OCI-LY1 (cell line): ENCODE data around the gene SRR.
A peak's percentile ranks its signal among the peaks of the same experiment; 100 is the strongest.
"Not testable (repeated sequence)": the region's sequence is repeated elsewhere in the genome, so short reads cannot be mapped to it uniquely, and the experiment has no call there.

Source experiments
- H2AFZ ChIP-seq: fragments of 200-600 bp; sonication (generic), shearing (Covaris generic); 2 replicates; pipeline ENCODE4 v1.6.0; 2014; ENCODE audit warnings: antibody characterized with exemption, mild to moderate bottlenecking, low read length
- H3F3A ChIP-seq: fragments of 200-600 bp; sonication (generic), shearing (Covaris generic); 2 replicates; pipeline ENCODE4 v1.6.0; 2014; ENCODE audit warnings: mild to moderate bottlenecking, antibody characterized with exemption, low read length, moderate library complexity; ENCODE audit not compliant: insufficient read depth
- H3K27ac ChIP-seq: fragments of 200-600 bp; sonication (generic); 2 replicates; pipeline ENCODE4 v1.5.1; 2014; ENCODE audit warnings: low read length, mixed run types, mild to moderate bottlenecking, low read depth; ENCODE audit not compliant: poor library complexity, severe bottlenecking
- H3K27me3 ChIP-seq: fragments of 200-600 bp; sonication (generic); 2 replicates; pipeline ENCODE4 v1.6.0; 2014; ENCODE audit warnings: antibody characterized with exemption, mild to moderate bottlenecking, low read length, moderate library complexity; ENCODE audit not compliant: insufficient read depth
- H3K36me3 ChIP-seq: fragments of 200-600 bp; sonication (generic); 2 replicates; pipeline ENCODE4 v1.6.1; 2014; ENCODE audit warnings: mild to moderate bottlenecking, antibody characterized with exemption, low read length, moderate library complexity, mixed read lengths; ENCODE audit not compliant: insufficient read depth
- H3K4me1 ChIP-seq: fragments of 200-600 bp; sonication (generic); 2 replicates; pipeline ENCODE4 v1.5.1; 2014; ENCODE audit warnings: mild to moderate bottlenecking, low read length, moderate library complexity; ENCODE audit not compliant: insufficient read depth, severe bottlenecking
- H3K4me2 ChIP-seq: fragments of 200-600 bp; sonication (generic), shearing (Covaris generic); 2 replicates; pipeline ENCODE4 v1.6.1; 2014; ENCODE audit warnings: low read length
- H3K4me3 ChIP-seq: fragments of 200-600 bp; sonication (generic); 2 replicates; pipeline ENCODE4 v1.5.1; 2014; ENCODE audit warnings: low read length, low read depth, mild to moderate bottlenecking, mixed read lengths; ENCODE audit not compliant: poor library complexity, severe bottlenecking
- H3K79me2 ChIP-seq: fragments of 200-600 bp; shearing (Covaris generic); 2 replicates; pipeline ENCODE4 v1.6.1; 2016; ENCODE audit warnings: mixed run types, low read length, mixed read lengths; ENCODE audit not compliant: insufficient read depth
- H3K9ac ChIP-seq: fragments of 200-600 bp; sonication (generic), shearing (Covaris generic); 2 replicates; pipeline ENCODE4 v1.6.1; 2014; ENCODE audit warnings: mild to moderate bottlenecking, low read length, mixed read lengths
- H3K9me2 ChIP-seq: fragments of 200-600 bp; sonication (generic), shearing (Covaris generic); 2 replicates; pipeline ENCODE4 v1.6.1; 2014; ENCODE audit warnings: low read depth, mild to moderate bottlenecking, low read length, mixed read lengths
- H3K9me3 ChIP-seq: fragments of 200-600 bp; shearing (Covaris generic); 2 replicates; pipeline ENCODE4 v1.6.1; 2014; ENCODE audit warnings: low read length, mixed read lengths
- H4K20me1 ChIP-seq: fragments of 200-600 bp; sonication (generic), shearing (Covaris generic); 2 replicates; pipeline ENCODE4 v1.6.0; 2016; ENCODE audit warnings: mild to moderate bottlenecking, low read length; ENCODE audit not compliant: insufficient read depth
- EZH2 ChIP-seq: fragments of 200-600 bp; sonication (generic), shearing (Covaris generic); IDR thresholded peaks from 2 replicates; pipeline ENCODE4 v1.8.0; 2017; ENCODE audit warnings: borderline replicate concordance, mixed run types, mild to moderate bottlenecking, antibody characterized with exemption, low read length, moderate library complexity, mixed read lengths
- TF ChIP-seq, protein P1 (sequence below): fragments of 200-600 bp; sonication (generic), shearing (Covaris generic); IDR thresholded peaks from 2 replicates; pipeline ENCODE4 v1.5.1; 2017; ENCODE audit warnings: mild to moderate bottlenecking, antibody characterized with exemption, low read length, moderate library complexity, mixed read lengths

The SRR gene, protein sequence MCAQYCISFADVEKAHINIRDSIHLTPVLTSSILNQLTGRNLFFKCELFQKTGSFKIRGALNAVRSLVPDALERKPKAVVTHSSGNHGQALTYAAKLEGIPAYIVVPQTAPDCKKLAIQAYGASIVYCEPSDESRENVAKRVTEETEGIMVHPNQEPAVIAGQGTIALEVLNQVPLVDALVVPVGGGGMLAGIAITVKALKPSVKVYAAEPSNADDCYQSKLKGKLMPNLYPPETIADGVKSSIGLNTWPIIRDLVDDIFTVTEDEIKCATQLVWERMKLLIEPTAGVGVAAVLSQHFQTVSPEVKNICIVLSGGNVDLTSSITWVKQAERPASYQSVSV

DNA sequence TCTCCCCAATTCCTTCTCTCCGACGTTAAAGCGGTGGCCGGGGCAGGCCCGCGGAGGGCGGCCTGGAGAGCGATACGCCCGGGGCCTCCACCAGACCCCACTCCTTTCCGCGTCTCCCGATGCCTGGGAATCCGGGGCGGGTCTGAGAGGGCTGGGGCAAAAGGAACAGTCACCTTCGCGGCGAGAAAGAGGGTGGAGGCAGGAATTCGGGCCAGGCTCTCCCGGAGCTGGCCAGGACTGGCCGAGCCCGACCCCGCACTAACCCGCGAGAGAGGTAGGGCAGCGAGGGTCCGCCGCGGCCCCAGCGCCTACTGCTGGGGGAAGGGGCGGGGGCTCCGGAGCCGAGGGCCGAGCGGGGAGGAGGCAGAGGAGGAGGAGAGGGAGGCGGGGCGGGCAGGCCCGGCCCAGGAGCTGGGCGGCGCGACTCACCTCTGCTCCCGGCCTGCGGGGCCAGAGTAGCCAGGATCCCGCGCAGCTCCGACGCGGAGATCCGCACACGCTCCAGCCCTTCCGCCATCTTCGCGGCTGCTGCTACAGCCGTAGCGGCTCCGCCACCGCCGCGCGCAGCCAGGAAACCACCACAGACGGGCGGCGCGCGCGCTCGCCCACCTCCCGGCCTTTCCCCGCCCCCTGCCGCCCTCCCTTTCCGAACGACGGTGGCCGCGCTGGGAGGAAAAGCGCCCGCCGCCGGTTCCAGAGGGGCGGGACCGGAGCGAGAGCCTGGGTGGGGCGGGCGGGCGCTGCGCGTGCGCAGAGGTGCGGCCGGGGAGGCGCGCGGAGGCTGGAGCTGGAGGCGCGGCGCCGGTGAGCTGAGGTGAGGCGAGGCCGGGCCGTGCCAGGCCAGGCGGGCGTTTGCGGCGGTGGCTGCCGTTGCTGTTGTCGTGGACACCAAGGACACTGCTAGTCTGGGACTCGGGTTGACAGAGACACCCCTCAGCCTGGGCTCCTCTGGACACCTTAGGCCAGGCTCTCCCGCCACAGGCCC is at the start of gene SRR, which contains the start of gene SMG6:
Gene SRR (plus strand): TSS at position 747 of the 985 bp plus-strand sequence. CDS start 11,611 bp downstream, outside the sequence.
Gene SMG6 (minus strand): TSS at position 582 of the 985 bp plus-strand sequence. CDS start 65 bp downstream, at position 517.
- Histone ChIP-seq H3K9ac (peak within 1 kb of the TSS; percentile 90), H4K20me1 (no peaks in the 10 kb centered on the region), H3K79me2 (0 out of 2 replicates have a peak, but pooled peaks cover 7% of the 10 kb centered on the region), H3K9me2 (no peaks in the 10 kb centered on the region), H3K36me3 (peaks cover 20% of the 10 kb centered on the region), H3K4me2 (peak within 1 kb of the TSS; percentile 88), H2AFZ (no peak within 1 kb of the TSS), H3K4me3 (peak within 1 kb of the TSS; percentile 86), H3K27ac (peak within 1 kb of the TSS; percentile 15), H3K9me3 (no peaks in the 10 kb centered on the region), H3K27me3 (no peaks in the 10 kb centered on the region), H3K4me1 (peaks cover 18% of the 10 kb centered on the region), H3F3A (no peaks in the 10 kb centered on the region)
- no peak for TF ChIP-seq EZH2

DNA sequence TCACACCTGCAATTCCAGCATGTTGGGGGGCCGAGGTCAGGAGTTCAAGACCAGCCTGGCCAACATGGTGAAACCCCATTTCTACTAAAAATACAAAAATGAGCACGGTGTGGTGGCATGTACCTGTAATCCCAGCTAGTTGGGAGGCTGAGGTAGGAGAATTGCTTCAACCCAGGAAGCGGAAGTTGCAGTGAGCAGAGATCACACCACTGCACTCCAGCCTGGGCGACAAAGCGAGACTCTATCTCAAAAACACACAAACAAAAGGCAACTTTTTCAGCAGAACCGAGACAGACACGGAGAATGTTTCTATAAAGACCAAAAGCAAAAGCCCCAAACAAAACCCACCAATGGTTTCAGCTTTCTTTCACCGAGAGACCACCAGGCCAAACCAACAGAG is 44.9 kb upstream of the SRR start:
- not testable (repeated sequence) for H3K4me2 ChIP-seq, H3K4me3 ChIP-seq, H3K79me2 ChIP-seq

DNA sequence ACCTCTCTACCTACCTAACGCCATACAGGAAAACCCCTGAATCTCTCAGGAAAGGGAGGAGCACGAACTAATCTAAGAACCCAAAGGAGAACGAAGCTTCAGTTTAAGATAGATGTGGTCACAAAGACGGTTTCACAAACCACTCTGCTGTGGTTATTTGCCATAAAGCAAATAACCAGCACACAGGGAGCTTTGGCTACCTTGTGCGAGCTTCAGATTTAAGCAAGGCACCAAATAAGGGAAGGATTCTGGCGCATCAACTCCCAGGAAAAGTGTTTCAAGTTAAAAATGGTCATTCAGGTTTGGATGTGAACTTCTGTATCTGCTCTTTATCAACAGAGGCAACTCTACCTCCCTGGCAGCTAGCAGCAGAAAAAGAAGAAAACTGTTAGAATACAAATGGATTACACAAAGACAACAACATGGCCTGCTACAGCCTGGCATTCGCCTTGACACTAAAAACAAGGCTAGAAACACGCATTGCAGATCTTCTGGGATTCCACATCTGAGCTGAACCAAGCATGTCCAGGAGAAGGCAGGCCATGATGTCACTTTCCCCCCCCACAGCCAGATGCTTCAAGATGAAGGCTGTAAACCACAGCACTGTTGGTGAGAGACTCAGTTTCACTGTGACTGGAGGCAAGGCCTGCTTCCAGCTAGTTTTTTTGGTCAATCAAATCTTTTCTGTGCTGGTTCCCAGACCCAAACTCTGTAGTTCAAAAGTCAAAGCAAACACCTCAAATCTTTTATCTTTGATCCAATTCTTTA is 43.8 kb upstream of the SRR start:
- Histone ChIP-seq H2AFZ (no peak overlapping the region), H4K20me1 (no peaks in the 10 kb centered on the region), H3K4me3 (no peak overlapping the region), H3K9me2 (no peaks in the 10 kb centered on the region), H3F3A (no peaks in the 10 kb centered on the region), H3K79me2 (no peaks in the 10 kb centered on the region), H3K27ac (peak overlapping the region; percentile 79), H3K9ac (peak overlapping the region; percentile 45; the same call in 1 of the 2 replicates), H3K36me3 (peaks cover 7% of the 10 kb centered on the region; the same call in 1 of the 2 replicates), H3K4me1 (peaks cover 23% of the 10 kb centered on the region), H3K9me3 (no peaks in the 10 kb centered on the region), H3K27me3 (no peaks in the 10 kb centered on the region), H3K4me2 (peak overlapping the region; percentile 14; the same call in 1 of the 2 replicates)
- TF ChIP-seq EZH2 = no peak
- TF ChIP-seq, protein P1, sequence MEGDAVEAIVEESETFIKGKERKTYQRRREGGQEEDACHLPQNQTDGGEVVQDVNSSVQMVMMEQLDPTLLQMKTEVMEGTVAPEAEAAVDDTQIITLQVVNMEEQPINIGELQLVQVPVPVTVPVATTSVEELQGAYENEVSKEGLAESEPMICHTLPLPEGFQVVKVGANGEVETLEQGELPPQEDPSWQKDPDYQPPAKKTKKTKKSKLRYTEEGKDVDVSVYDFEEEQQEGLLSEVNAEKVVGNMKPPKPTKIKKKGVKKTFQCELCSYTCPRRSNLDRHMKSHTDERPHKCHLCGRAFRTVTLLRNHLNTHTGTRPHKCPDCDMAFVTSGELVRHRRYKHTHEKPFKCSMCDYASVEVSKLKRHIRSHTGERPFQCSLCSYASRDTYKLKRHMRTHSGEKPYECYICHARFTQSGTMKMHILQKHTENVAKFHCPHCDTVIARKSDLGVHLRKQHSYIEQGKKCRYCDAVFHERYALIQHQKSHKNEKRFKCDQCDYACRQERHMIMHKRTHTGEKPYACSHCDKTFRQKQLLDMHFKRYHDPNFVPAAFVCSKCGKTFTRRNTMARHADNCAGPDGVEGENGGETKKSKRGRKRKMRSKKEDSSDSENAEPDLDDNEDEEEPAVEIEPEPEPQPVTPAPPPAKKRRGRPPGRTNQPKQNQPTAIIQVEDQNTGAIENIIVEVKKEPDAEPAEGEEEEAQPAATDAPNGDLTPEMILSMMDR = no peak

More for the DNA sequence above, 44.9 kb upstream of the SRR start:
- H4K20me1 ChIP-seq, H3K36me3 ChIP-seq, H3K9ac ChIP-seq, H2AFZ ChIP-seq, H3F3A ChIP-seq, H3K9me3 ChIP-seq, H3K9me2 ChIP-seq, H3K27me3 ChIP-seq: not testable (repeated sequence)
- peak overlapping the region; percentile 79 for H3K27ac ChIP-seq
- peaks cover 21% of the 10 kb centered on the region for H3K4me1 ChIP-seq
